ENCODE data around the gene GJC3. TPM values are rescaled to one million over a fixed set of nuclear protein-coding genes. Genes with fewer than 3 reads are reported as not detected.
A peak's percentile ranks its signal among the peaks of the same experiment; 100 is the strongest.
"Not testable (repeated sequence)": the region's sequence is repeated elsewhere in the genome, so short reads cannot be mapped to it uniquely, and the experiment has no call there.

GJC3 gene
- total RNA-seq, 1 experiment from 2014 or later, result 0.18 TPM

GRCh38 chr7:99953649-99954048 is 24.2 kb upstream of the GJC3 start:
- no peaks in the 10 kb centered on the region for H3F3A ChIP-seq (ENCODE audit: low read length, unreplicated experiment)
- intact Hi-C loops (cut with micrococcal nuclease), result no loop called here
- no peak for TF ChIP-seq EZH2 (IDR thresholded peaks at IDR 0.05; ENCODE audit: low read length, unreplicated experiment)
- no peak for TF ChIP-seq EZH2phosphoT487 (IDR thresholded peaks at IDR 0.05; ENCODE audit: borderline replicate concordance, low read length)
- no peaks in the 10 kb centered on the region for H3K36me3 ChIP-seq (ENCODE audit: low read depth, low read length)
- BruUV-seq (replicated peaks), result no TSS peak
- no peaks in the 10 kb centered on the region for H3K9me3 ChIP-seq (ENCODE audit: low read length)
- ChIA-PET CTCF (no interaction called here), POLR2A (ENCODE audit: unreplicated experiment) (no interaction called here)
- no peak for ATAC-seq
- H4K20me1 ChIP-seq (ENCODE audit: low read length), result no peaks in the 10 kb centered on the region
- no peaks in the 10 kb centered on the region for H3K79me2 ChIP-seq (ENCODE audit: low read length)
- H3K27ac ChIP-seq (ENCODE audit: low read length), result no peak overlapping the region
- peaks cover 10% of the 10 kb centered on the region for H3K4me1 ChIP-seq (ENCODE audit: insufficient read depth, low read length)
- no peaks in the 10 kb centered on the region for H3K9me2 ChIP-seq (replicated peaks; ENCODE audit: low read length)
- no peaks in the 10 kb centered on the region for H3K27me3 ChIP-seq (ENCODE audit: low read length)
- no peak overlapping the region for H2AFZ ChIP-seq (ENCODE audit: low read length)
- no peak overlapping the region for H3K9ac ChIP-seq (ENCODE audit: low read length)
- DNase-seq, result peak; percentile 36
- H3K4me2 ChIP-seq (ENCODE audit: low read length), result no peak overlapping the region
- H3K4me3 ChIP-seq (ENCODE audit: low read length), result no peak overlapping the region

DNA sequence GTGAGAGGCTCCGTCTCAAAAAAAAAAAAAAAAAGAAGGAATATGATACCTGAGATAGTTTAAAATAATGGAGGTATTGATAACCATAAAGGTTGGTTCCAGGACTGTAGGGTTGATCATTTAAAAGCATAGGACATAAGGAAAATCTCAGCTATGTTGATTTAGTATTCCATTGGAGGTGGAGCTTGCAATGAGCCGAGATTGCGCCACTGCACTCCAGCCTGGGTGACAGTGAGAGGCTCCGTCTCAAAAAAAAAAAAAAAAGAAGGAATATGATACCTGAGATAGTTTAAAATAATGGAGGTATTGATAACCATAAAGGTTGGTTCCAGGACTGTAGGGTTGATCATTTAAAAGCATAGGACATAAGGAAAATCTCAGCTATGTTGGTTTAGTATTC is 23.2 kb upstream of the GJC3 start:
- H3K4me3 ChIP-seq (ENCODE audit: low read length); H3K27ac ChIP-seq (ENCODE audit: low read length); CTCF ChIA-PET; H3K4me2 ChIP-seq (ENCODE audit: low read length); DNase-seq; H2AFZ ChIP-seq (ENCODE audit: low read length); H3K9ac ChIP-seq (ENCODE audit: low read length); H3K27me3 ChIP-seq (ENCODE audit: low read length); H3K4me1 ChIP-seq (ENCODE audit: insufficient read depth, low read length); BruUV-seq (replicated peaks); POLR2A ChIA-PET (ENCODE audit: unreplicated experiment); H3K9me2 ChIP-seq (replicated peaks; ENCODE audit: low read length); H3K36me3 ChIP-seq (ENCODE audit: low read depth, low read length); H3F3A ChIP-seq (ENCODE audit: low read length, unreplicated experiment); H4K20me1 ChIP-seq (ENCODE audit: low read length); H3K9me3 ChIP-seq (ENCODE audit: low read length); H3K79me2 ChIP-seq (ENCODE audit: low read length); ATAC-seq; intact Hi-C loops (cut with micrococcal nuclease): not testable (repeated sequence)

- CTCF ChIA-PET; H4K20me1 ChIP-seq (ENCODE audit: low read length); ATAC-seq; H3K9me3 ChIP-seq (ENCODE audit: low read length); H3K4me2 ChIP-seq (ENCODE audit: low read length); H3K79me2 ChIP-seq (ENCODE audit: low read length); BruUV-seq (replicated peaks); H3K27ac ChIP-seq (ENCODE audit: low read length); H3K27me3 ChIP-seq (ENCODE audit: low read length); DNase-seq; POLR2A ChIA-PET (ENCODE audit: unreplicated experiment); H3K9me2 ChIP-seq (replicated peaks; ENCODE audit: low read length); H3K4me3 ChIP-seq (ENCODE audit: low read length); H3K4me1 ChIP-seq (ENCODE audit: insufficient read depth, low read length); intact Hi-C loops (cut with micrococcal nuclease); H3F3A ChIP-seq (ENCODE audit: low read length, unreplicated experiment); H3K9ac ChIP-seq (ENCODE audit: low read length); H2AFZ ChIP-seq (ENCODE audit: low read length); H3K36me3 ChIP-seq (ENCODE audit: low read depth, low read length): not testable (repeated sequence)
Measured at GRCh38 chr7:99950819-99951218, 21.4 kb upstream of the GJC3 start.

- TF ChIP-seq EZH2phosphoT487 (IDR thresholded peaks at IDR 0.05; ENCODE audit: borderline replicate concordance, low read length), result no peak
- TF ChIP-seq EZH2 (IDR thresholded peaks at IDR 0.05; ENCODE audit: low read length, unreplicated experiment), result no peak
- TF ChIP-seq CTCF (conservative IDR thresholded peaks at IDR 0.05; ENCODE audit: low read depth, low read length), result peak; percentile 41; the same call in 1 of the 2 replicates
- H3K36me3 ChIP-seq (ENCODE audit: low read depth, low read length), result no peaks in the 10 kb centered on the region
- intact Hi-C loops (cut with micrococcal nuclease), result loop anchor here (1.0 kb wide), 2 partner anchors 20 to 36 kb away; partner anchors contain the start of gene GJC3
- H3K4me3 ChIP-seq (ENCODE audit: low read length), result no peak overlapping the region
- ChIA-PET POLR2A (ENCODE audit: unreplicated experiment) (no interaction called here), CTCF (no interaction called here)
- ATAC-seq, result no peak
- no peak overlapping the region for H3K27ac ChIP-seq (ENCODE audit: low read length)
- no peak overlapping the region for H2AFZ ChIP-seq (ENCODE audit: low read length)
- H3K4me1 ChIP-seq (ENCODE audit: insufficient read depth, low read length), result no peaks in the 10 kb centered on the region
- H4K20me1 ChIP-seq (ENCODE audit: low read length), result no peaks in the 10 kb centered on the region
- no peak overlapping the region for H3K4me2 ChIP-seq (ENCODE audit: low read length)
- no peaks in the 10 kb centered on the region for H3K9me3 ChIP-seq (ENCODE audit: low read length)
- H3F3A ChIP-seq (ENCODE audit: low read length, unreplicated experiment), result no peaks in the 10 kb centered on the region
- no TSS peak for BruUV-seq (replicated peaks)
- no peaks in the 10 kb centered on the region for H3K79me2 ChIP-seq (ENCODE audit: low read length)
- H3K9ac ChIP-seq (ENCODE audit: low read length), result no peak overlapping the region
- DNase-seq, result peak; percentile 14
- H3K27me3 ChIP-seq (ENCODE audit: low read length), result no peaks in the 10 kb centered on the region
- H3K9me2 ChIP-seq (replicated peaks; ENCODE audit: low read length), result no peaks in the 10 kb centered on the region
Measured at GRCh38 chr7:99949645-99950228, 20.3 kb upstream of the GJC3 start.

Measured in PC-3 (cell line).